Activated naive CD4-positive, alpha-beta T cell treated with anti-CD3 and anti-CD28 coated beads for 36 hours (primary cell): ENCODE measurements around the gene KAZN. TPM values are rescaled to one million over a fixed set of nuclear protein-coding genes. Genes with fewer than 3 reads are reported as not detected.

Source experiments
- CTCF ChIA-PET: fragments of 350-600 bp; sonication (Branson Sonifier 250); formaldehyde crosslinking; loops from one replicate; lab custom pipeline; 2021; ENCODE audit warnings: antibody characterized with exemption; lab: Charles Lee
- DNase-seq: peaks from one replicate; pipeline ENCODE4 v3.0.0-alpha.2; 2020
- H3K27ac Mint-ChIP-seq: one replicate; pipeline ENCODE4 v1.8.0; 2021; ENCODE audit warnings: mild to moderate bottlenecking, mixed read lengths
- H3K27me3 Mint-ChIP-seq: one replicate; pipeline ENCODE4 v1.8.0; 2021; ENCODE audit warnings: low read depth, mixed read lengths
- H3K36me3 Mint-ChIP-seq: one replicate; pipeline ENCODE4 v1.8.0; 2021; ENCODE audit warnings: low read depth, mixed read lengths
- H3K4me1 Mint-ChIP-seq: one replicate; pipeline ENCODE4 v1.8.0; 2021; ENCODE audit warnings: low read depth, mixed read lengths
- H3K4me3 Mint-ChIP-seq: one replicate; pipeline ENCODE4 v1.8.0; 2021; ENCODE audit warnings: mild to moderate bottlenecking, moderate library complexity, mixed read lengths
- H3K9me3 Mint-ChIP-seq: one replicate; pipeline ENCODE4 v1.8.0; 2021; ENCODE audit warnings: mixed read lengths
- intact Hi-C: fragments of 100-400 bp; cut with micrococcal nuclease; formaldehyde crosslinking; loops from one replicate; pipeline ENCODE4 v1.15.1; 2023
- total RNA-seq, 2 experiments: library from RNA; stranded (reverse); gene quantifications; one replicate each; pipeline ENCODE4 v1.2.3, GENCODE V29; 2021

KAZN gene
- total RNA-seq, 2 experiments from 2014 or later = 0.55 to 0.59 TPM

DNA sequence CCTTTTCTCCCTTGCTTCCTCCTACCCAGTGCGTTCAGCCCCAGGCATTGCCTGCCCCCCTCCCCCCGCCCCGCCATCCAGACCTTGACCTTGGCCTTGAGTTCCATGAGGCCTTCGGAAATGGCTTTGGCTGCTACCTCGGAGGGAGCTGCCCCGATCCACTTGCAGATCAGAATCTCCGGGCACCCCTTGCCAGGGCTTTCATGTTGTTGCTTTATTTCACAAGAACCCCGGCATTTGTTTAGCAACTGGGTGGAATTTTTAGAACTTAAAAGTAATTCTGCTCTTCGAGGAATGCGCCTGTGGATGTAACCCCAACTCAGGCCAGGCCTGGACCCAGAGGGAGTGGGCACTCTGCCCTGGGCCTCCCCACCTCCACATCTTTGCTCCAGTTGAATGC, 401.0 kb downstream of the KAZN start:
- intact Hi-C loops = no loop called here
- Mint-ChIP-seq H3K4me3 (no peak overlapping the region), H3K4me1 (no peaks in the 10 kb centered on the region), H3K9me3 (no peaks in the 10 kb centered on the region), H3K36me3 (no peaks in the 10 kb centered on the region), H3K27me3 (no peaks in the 10 kb centered on the region), H3K27ac (no peak overlapping the region)
- CTCF ChIA-PET = no interaction called here
- no peak for DNase-seq

GRCh38 chr1:15000030-15000429, 401.5 kb downstream of the KAZN start:
- H3K27ac Mint-ChIP-seq = no peak overlapping the region
- no peak overlapping the region for H3K4me3 Mint-ChIP-seq
- intact Hi-C loops = no loop called here
- H3K36me3 Mint-ChIP-seq = no peaks in the 10 kb centered on the region
- H3K4me1 Mint-ChIP-seq = no peaks in the 10 kb centered on the region
- no peaks in the 10 kb centered on the region for H3K27me3 Mint-ChIP-seq
- H3K9me3 Mint-ChIP-seq = no peaks in the 10 kb centered on the region
- CTCF ChIA-PET = no interaction called here
- DNase-seq = no peak

DNA sequence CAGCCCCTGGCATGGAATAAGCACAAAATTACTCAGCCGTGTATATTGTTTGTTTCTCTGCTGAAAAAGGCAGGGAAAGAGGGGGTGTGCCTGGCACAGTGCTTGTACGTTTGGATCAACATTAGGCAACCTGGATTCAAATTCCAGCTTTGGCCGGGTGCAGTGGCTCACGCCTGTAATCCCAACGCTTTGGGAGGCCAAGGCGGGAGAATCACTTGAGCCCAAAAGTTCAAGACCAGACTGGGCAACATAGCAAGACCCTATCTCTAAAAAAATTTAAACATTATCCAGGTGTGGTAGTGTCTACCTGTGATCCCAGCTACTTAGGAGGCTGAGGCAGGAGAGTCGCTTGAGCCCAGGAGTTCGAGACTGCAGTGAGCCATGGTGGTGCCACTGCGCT, 402.2 kb downstream of the KAZN start:
- no peaks in the 10 kb centered on the region for H3K9me3 Mint-ChIP-seq
- no peaks in the 10 kb centered on the region for H3K4me1 Mint-ChIP-seq
- CTCF ChIA-PET = no interaction called here
- no peak overlapping the region for H3K27ac Mint-ChIP-seq
- no peaks in the 10 kb centered on the region for H3K36me3 Mint-ChIP-seq
- no peak overlapping the region for H3K4me3 Mint-ChIP-seq
- H3K27me3 Mint-ChIP-seq = no peaks in the 10 kb centered on the region
- intact Hi-C loops = no loop called here
- no peak for DNase-seq

GRCh38 chr1:15001317-15001915, 402.9 kb downstream of the KAZN start:
- Mint-ChIP-seq H3K27me3 (no peaks in the 10 kb centered on the region), H3K27ac (no peak overlapping the region), H3K9me3 (no peaks in the 10 kb centered on the region), H3K36me3 (no peaks in the 10 kb centered on the region), H3K4me1 (no peaks in the 10 kb centered on the region), H3K4me3 (no peak overlapping the region)
- intact Hi-C loops = no loop called here
- CTCF ChIA-PET = no interaction called here
- no peak for DNase-seq

GRCh38 chr1:15002325-15002724, 403.8 kb downstream of the KAZN start:
- Mint-ChIP-seq H3K9me3 (no peaks in the 10 kb centered on the region), H3K27ac (no peak overlapping the region), H3K4me1 (no peaks in the 10 kb centered on the region), H3K36me3 (no peaks in the 10 kb centered on the region), H3K27me3 (no peaks in the 10 kb centered on the region), H3K4me3 (no peak overlapping the region)
- CTCF ChIA-PET = no interaction called here
- intact Hi-C loops = no loop called here
- no peak for DNase-seq

DNA sequence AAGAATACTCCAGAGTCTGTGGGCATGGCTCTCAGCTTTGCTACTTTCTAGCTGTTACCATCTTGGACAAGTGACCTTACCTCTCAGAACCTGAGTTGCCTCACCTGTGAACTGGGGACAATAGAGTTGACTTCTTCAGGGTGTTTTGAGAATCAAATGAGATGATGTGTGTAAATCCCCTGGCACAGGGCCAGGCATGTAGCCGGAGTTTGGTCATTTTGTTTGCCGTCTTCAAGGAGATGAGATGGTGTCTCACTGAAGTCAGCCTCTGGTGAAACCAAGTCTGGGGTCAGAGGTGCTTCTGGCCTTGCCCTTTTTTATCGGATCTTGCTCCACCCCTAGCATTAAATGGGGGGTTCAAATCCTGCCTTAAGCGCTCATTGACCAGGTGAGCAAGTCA, 405.9 kb downstream of the KAZN start:
- Mint-ChIP-seq H3K27ac (no peak overlapping the region), H3K4me1 (no peaks in the 10 kb centered on the region), H3K36me3 (no peaks in the 10 kb centered on the region), H3K9me3 (no peaks in the 10 kb centered on the region), H3K4me3 (no peak overlapping the region), H3K27me3 (no peaks in the 10 kb centered on the region)
- CTCF ChIA-PET = no interaction called here
- DNase-seq = no peak
- intact Hi-C loops = no loop called here

GRCh38 chr1:15005116-15005515, 406.6 kb downstream of the KAZN start:
- no peak for DNase-seq
- Mint-ChIP-seq H3K27ac (no peak overlapping the region), H3K4me3 (no peak overlapping the region), H3K9me3 (no peaks in the 10 kb centered on the region), H3K4me1 (no peaks in the 10 kb centered on the region), H3K27me3 (no peaks in the 10 kb centered on the region), H3K36me3 (no peaks in the 10 kb centered on the region)
- CTCF ChIA-PET = no interaction called here
- intact Hi-C loops = no loop called here

DNA sequence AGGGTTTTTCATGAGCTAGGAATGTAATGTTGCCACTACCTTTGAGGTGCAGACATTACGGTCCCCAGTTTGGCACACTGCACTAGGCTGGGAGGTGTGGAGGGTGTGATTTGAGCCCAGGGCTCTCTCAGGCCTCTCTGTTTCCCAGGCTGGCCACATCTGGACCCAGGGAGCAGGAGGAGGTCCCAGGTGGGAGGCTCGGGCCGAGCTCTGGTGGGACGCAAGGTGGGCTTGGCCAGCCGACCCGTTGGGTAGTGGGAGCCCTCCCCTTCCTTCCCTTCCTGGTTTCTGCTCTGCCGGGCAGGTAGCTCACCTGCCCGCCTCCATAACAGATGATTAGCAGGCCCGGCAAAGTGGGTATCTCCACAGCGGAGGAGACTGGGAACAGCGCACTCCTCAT, 408.9 kb downstream of the KAZN start:
- CTCF ChIA-PET = no interaction called here
- H3K9me3 Mint-ChIP-seq = no peaks in the 10 kb centered on the region
- no peak overlapping the region for H3K4me3 Mint-ChIP-seq
- no peaks in the 10 kb centered on the region for H3K4me1 Mint-ChIP-seq
- no peak overlapping the region for H3K27ac Mint-ChIP-seq
- intact Hi-C loops = no loop called here
- no peaks in the 10 kb centered on the region for H3K27me3 Mint-ChIP-seq
- no peak for DNase-seq
- no peaks in the 10 kb centered on the region for H3K36me3 Mint-ChIP-seq

- Mint-ChIP-seq H3K27ac (no peak overlapping the region), H3K36me3 (no peaks in the 10 kb centered on the region), H3K27me3 (no peaks in the 10 kb centered on the region), H3K4me3 (no peak overlapping the region), H3K4me1 (no peaks in the 10 kb centered on the region), H3K9me3 (no peaks in the 10 kb centered on the region)
- DNase-seq = no peak
- intact Hi-C loops = no loop called here
- CTCF ChIA-PET = no interaction called here
Measured at GRCh38 chr1:15007842-15008241, 409.4 kb downstream of the KAZN start.

GRCh38 chr1:15008783-15009729, 410.6 kb downstream of the KAZN start:
- H3K36me3 Mint-ChIP-seq = no peaks in the 10 kb centered on the region
- H3K9me3 Mint-ChIP-seq = no peaks in the 10 kb centered on the region
- H3K4me3 Mint-ChIP-seq = no peak overlapping the region
- no peak for DNase-seq
- H3K27me3 Mint-ChIP-seq = no peaks in the 10 kb centered on the region
- CTCF ChIA-PET = interaction anchor here (0.6 kb wide), 1 partner anchor 18 kb away, joined by 3 read pairs; no protein-coding TSS in a partner anchor
- H3K4me1 Mint-ChIP-seq = no peaks in the 10 kb centered on the region
- H3K27ac Mint-ChIP-seq = no peak overlapping the region
- intact Hi-C loops = no loop called here

DNA sequence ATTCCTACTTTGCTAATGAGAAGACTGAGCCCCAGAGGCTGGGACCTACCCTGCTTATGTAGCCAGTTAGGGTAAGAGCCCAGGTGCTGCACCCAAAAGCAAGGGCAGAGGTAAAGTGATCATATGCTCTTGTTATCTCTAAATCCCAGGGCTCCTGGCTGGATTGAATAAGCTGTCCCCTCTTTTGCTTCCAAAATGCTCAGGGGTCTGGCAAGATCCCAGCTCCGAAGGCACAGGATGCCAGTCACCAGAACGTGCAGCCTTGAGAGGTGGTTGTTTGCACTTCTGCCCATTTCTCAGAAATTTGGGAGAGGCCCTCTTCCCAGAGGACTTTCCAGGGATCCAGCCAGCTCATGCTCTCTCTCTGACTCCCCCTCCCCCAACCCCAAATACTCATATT, 412.7 kb downstream of the KAZN start:
- intact Hi-C loops = no loop called here
- Mint-ChIP-seq H3K9me3 (no peaks in the 10 kb centered on the region), H3K4me3 (no peak overlapping the region), H3K27me3 (no peaks in the 10 kb centered on the region), H3K4me1 (no peaks in the 10 kb centered on the region), H3K27ac (no peak overlapping the region), H3K36me3 (no peaks in the 10 kb centered on the region)
- DNase-seq = no peak
- CTCF ChIA-PET = interaction anchor here (0.8 kb wide), 1 partner anchor 16 kb away, joined by 3 read pairs; no protein-coding TSS in a partner anchor

DNA sequence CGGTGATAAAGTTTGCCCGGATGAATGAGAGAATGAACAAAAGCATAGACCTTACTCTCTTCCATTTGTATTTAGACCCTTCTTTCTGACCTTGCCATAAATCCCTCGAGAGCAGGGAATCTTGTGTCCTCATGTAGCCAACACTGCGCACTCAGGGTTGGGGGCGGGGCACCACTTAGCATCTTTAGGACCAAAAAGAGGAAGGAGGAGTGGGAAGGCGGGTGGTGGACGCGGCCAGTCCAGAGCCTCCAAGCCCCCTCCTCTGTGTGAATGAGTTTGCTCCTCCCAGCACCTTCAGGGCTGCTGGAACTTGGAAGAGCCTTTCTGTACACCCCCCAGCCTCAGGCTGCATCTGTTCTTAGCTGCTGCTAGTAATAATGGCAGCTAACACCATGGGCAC, 413.2 kb downstream of the KAZN start:
- H3K4me3 Mint-ChIP-seq = no peak overlapping the region
- no peaks in the 10 kb centered on the region for H3K27me3 Mint-ChIP-seq
- H3K36me3 Mint-ChIP-seq = no peaks in the 10 kb centered on the region
- CTCF ChIA-PET = interaction anchor here (0.8 kb wide), 1 partner anchor 15 kb away, joined by 3 read pairs; no protein-coding TSS in a partner anchor
- no peak overlapping the region for H3K27ac Mint-ChIP-seq
- no peaks in the 10 kb centered on the region for H3K4me1 Mint-ChIP-seq
- H3K9me3 Mint-ChIP-seq = no peaks in the 10 kb centered on the region
- no peak for DNase-seq
- intact Hi-C loops = no loop called here

- H3K27ac Mint-ChIP-seq = no peak overlapping the region
- no peaks in the 10 kb centered on the region for H3K36me3 Mint-ChIP-seq
- no peak overlapping the region for H3K4me3 Mint-ChIP-seq
- no peak for DNase-seq
- no peaks in the 10 kb centered on the region for H3K4me1 Mint-ChIP-seq
- intact Hi-C loops = no loop called here
- H3K9me3 Mint-ChIP-seq = no peaks in the 10 kb centered on the region
- CTCF ChIA-PET = no interaction called here
- no peaks in the 10 kb centered on the region for H3K27me3 Mint-ChIP-seq
Measured at GRCh38 chr1:15012822-15013221, 414.3 kb downstream of the KAZN start.
